ENCODE results near the gene SLC30A4. TPM values are rescaled to one million over a fixed set of nuclear protein-coding genes. Genes with fewer than 3 reads are reported as not detected.

SLC30A4 gene
- total RNA-seq, 2 donors from 2014 or later = 42.9 to 233 TPM

GRCh38 chr15:45449395-45449794 is 73.2 kb downstream of the SLC30A4 start:
- intact Hi-C loops (cut with DNase I) = no loop called here
- WGBS = 74% methylated on average over 4 of the region's 4 CpGs
- no peak for DNase-seq (ENCODE audit: low spot score)
- H3K27ac ChIP-seq = no peak overlapping the region
- no peak for TF ChIP-seq CTCF (IDR thresholded peaks at IDR 0.05)
- no peak for TF ChIP-seq POLR2AphosphoS5 (IDR thresholded peaks at IDR 0.05)
- no peak for TF ChIP-seq POLR2A (IDR thresholded peaks at IDR 0.05)
- no peaks in the 10 kb centered on the region for H3K27me3 ChIP-seq (replicated peaks; ENCODE audit: insufficient read depth)
- no peaks in the 10 kb centered on the region for H3K36me3 ChIP-seq
- H3K9me3 ChIP-seq = no peaks in the 10 kb centered on the region
- H3K4me1 ChIP-seq (replicated peaks) = no peaks in the 10 kb centered on the region
- no peak overlapping the region for H3K4me3 ChIP-seq

- H3K27me3 ChIP-seq (replicated peaks; ENCODE audit: insufficient read depth) = no peaks in the 10 kb centered on the region
- no peak overlapping the region for H3K4me3 ChIP-seq
- TF ChIP-seq CTCF (IDR thresholded peaks at IDR 0.05) (no peak), POLR2AphosphoS5 (IDR thresholded peaks at IDR 0.05) (no peak), POLR2A (IDR thresholded peaks at IDR 0.05) (no peak)
- no peak overlapping the region for H3K27ac ChIP-seq
- 71% methylated on average over 10 of the region's 13 CpGs for WGBS
- no peaks in the 10 kb centered on the region for H3K4me1 ChIP-seq (replicated peaks)
- H3K9me3 ChIP-seq = no peaks in the 10 kb centered on the region
- intact Hi-C loops (cut with DNase I) = no loop called here
- H3K36me3 ChIP-seq = no peaks in the 10 kb centered on the region
- no peak for DNase-seq (ENCODE audit: low spot score)
These were observed 74.3 kb downstream of the SLC30A4 start for GRCh38 chr15:45448066-45448915.

- TF ChIP-seq POLR2AphosphoS5 (IDR thresholded peaks at IDR 0.05) (no peak), CTCF (IDR thresholded peaks at IDR 0.05) (no peak), POLR2A (IDR thresholded peaks at IDR 0.05) (no peak)
- no peak for DNase-seq (ENCODE audit: low spot score)
- intact Hi-C loops (cut with DNase I) = no loop called here
- H3K36me3 ChIP-seq = no peaks in the 10 kb centered on the region
- H3K27me3 ChIP-seq (replicated peaks; ENCODE audit: insufficient read depth) = no peaks in the 10 kb centered on the region
- no peak overlapping the region for H3K4me3 ChIP-seq
- no peaks in the 10 kb centered on the region for H3K4me1 ChIP-seq (replicated peaks)
- 97% methylated on average over 2 of the region's 2 CpGs for WGBS
- H3K9me3 ChIP-seq = no peaks in the 10 kb centered on the region
- H3K27ac ChIP-seq = no peak overlapping the region
These were observed 78.9 kb downstream of the SLC30A4 start for GRCh38 chr15:45443645-45444044.

- Histone ChIP-seq H3K4me1 (replicated peaks) (no peaks in the 10 kb centered on the region), H3K36me3 (no peaks in the 10 kb centered on the region), H3K9me3 (no peaks in the 10 kb centered on the region), H3K27ac (no peak overlapping the region), H3K27me3 (replicated peaks; ENCODE audit: insufficient read depth) (no peaks in the 10 kb centered on the region), H3K4me3 (no peak overlapping the region)
- TF ChIP-seq POLR2AphosphoS5 (IDR thresholded peaks at IDR 0.05) = no peak
- TF ChIP-seq CTCF (IDR thresholded peaks at IDR 0.05) = no peak
- TF ChIP-seq POLR2A (IDR thresholded peaks at IDR 0.05) = no peak
- no peak for DNase-seq (ENCODE audit: low spot score)
- intact Hi-C loops (cut with DNase I) = no loop called here
- 77% methylated on average over 5 of the region's 5 CpGs for WGBS
These were observed 79.9 kb downstream of the SLC30A4 start for GRCh38 chr15:45442507-45443135.

All from prostate gland (tissue), 2 donors.